ENCODE results near the gene DPYSL3. TPM values are rescaled to one million over a fixed set of nuclear protein-coding genes. Genes with fewer than 3 reads are reported as not detected.

Gene DPYSL3
- total RNA-seq, 1 donor from 2014 or later, result 414 TPM

DNA sequence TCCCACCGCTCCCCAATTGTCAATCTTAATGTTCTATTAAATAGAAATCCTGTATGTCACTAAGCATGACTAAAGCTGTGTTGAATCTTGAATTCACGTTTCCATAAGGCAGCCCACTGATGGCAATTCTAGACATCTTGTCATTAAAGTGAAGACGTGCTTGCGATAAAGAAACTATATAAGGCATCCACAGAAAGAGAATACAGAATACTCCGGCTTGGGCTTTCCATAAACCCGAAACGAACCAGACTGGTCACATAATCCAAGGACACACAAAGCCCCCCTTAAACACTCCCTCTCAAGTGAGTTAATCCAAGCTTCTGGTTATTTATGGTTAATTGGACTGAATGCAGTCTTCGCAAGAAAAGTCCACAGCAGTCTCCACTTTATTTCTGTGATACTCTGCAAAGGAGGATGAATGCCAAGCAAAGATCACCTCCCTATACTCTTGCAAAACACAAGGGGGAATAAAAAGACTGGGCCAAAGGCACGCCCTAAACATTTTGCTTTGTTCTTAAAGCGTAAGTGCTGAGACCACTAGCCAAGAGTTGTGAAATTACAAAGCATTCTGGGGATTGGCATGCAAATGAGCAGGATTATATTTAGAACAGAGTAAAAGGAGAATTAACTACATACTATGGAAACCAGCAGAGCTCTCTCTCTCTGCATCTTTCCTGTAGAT is 54.7 kb downstream of the DPYSL3 start:
- peak overlapping the region; percentile 97 for H3K4me3 Mint-ChIP-seq
- H3K4me1 ChIP-seq, result peaks cover 59% of the 10 kb centered on the region
- H2AFZ ChIP-seq (replicated peaks), result no peak overlapping the region
- no peak overlapping the region for H3K9ac ChIP-seq
- peaks cover 30% of the 10 kb centered on the region for H4K20me1 ChIP-seq (ENCODE audit: low read depth)
- H3K27me3 ChIP-seq, result no peaks in the 10 kb centered on the region
- peak overlapping the region; percentile 67 for H3K27ac Mint-ChIP-seq
- peaks cover 3% of the 10 kb centered on the region for H3K9me3 Mint-ChIP-seq
- H3K27ac ChIP-seq, result peak overlapping the region; percentile 95
- peaks cover 9% of the 10 kb centered on the region for H3K36me3 Mint-ChIP-seq
- TF ChIP-seq EZH2 (IDR thresholded peaks at IDR 0.05) (no peak), EZH2phosphoT487 (IDR thresholded peaks at IDR 0.05) (no peak)
- TF ChIP-seq, protein P1, sequence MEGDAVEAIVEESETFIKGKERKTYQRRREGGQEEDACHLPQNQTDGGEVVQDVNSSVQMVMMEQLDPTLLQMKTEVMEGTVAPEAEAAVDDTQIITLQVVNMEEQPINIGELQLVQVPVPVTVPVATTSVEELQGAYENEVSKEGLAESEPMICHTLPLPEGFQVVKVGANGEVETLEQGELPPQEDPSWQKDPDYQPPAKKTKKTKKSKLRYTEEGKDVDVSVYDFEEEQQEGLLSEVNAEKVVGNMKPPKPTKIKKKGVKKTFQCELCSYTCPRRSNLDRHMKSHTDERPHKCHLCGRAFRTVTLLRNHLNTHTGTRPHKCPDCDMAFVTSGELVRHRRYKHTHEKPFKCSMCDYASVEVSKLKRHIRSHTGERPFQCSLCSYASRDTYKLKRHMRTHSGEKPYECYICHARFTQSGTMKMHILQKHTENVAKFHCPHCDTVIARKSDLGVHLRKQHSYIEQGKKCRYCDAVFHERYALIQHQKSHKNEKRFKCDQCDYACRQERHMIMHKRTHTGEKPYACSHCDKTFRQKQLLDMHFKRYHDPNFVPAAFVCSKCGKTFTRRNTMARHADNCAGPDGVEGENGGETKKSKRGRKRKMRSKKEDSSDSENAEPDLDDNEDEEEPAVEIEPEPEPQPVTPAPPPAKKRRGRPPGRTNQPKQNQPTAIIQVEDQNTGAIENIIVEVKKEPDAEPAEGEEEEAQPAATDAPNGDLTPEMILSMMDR (IDR thresholded peaks at IDR 0.05), result no peak
- H3K4me3 ChIP-seq, result peak overlapping the region; percentile 97
- no peaks in the 10 kb centered on the region for H3K9me3 ChIP-seq (ENCODE audit: low read depth)
- peaks cover 51% of the 10 kb centered on the region for H3K4me1 Mint-ChIP-seq
- no peaks in the 10 kb centered on the region for H3K36me3 ChIP-seq
- H3K27me3 Mint-ChIP-seq (ENCODE audit: insufficient read depth, low read depth), result peaks cover 11% of the 10 kb centered on the region
- peak overlapping the region; percentile 89 for H3K4me2 ChIP-seq
- H3K79me2 ChIP-seq (ENCODE audit: low read depth), result peaks cover 99% of the 10 kb centered on the region
- DNase-seq (ENCODE audit: low spot score), result peak; percentile 61
- peaks cover 88% of the 10 kb centered on the region for H3F3A ChIP-seq (ENCODE audit: low read depth)

DNA sequence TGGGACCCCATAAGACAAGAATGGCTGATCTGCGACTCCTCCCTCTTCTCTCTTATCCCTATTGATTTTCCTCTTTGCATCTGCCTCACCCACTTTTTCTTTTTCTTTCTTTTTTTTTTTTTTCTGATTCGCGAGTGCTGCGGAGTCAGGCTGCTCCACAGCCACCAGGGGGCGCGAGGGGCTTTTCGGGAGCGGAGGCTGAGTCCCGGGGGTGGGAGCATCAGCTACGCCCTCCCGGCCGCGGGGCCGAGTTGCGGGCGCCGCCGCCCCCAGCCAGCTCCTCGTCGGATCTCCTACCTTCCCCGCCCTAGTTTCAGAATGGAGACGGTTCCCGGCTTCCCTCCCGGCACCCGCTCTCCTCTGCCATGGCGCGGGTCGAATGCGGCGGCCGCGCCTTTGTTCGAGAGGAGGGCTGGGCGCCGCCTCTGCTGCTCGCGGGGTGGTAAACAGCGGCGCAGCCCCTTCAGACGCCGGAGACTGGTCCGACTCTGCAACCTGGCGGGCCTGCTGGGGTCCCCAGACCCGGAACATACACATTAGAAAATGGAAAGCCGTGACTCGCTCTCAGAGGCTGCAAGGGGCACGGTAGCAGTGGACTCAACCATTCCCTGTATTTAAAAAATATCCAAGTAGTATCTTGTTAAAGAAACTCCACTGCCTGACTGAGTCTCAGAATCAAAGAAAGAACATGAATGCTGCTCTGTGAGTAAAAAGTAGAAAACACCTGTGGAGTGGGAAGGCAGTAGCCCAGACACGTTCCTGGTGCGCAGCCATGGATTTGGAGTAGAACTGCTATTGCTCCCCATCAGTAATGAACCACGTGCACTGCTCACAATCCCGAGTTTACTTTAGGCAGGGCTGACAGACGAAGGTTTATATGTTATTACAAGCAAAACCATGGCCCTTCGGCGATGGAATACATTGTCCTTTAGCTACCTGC is 55.7 kb downstream of the DPYSL3 start:
- Histone ChIP-seq H4K20me1 (ENCODE audit: low read depth) (peaks cover 40% of the 10 kb centered on the region), H3K79me2 (ENCODE audit: low read depth) (peaks cover 99% of the 10 kb centered on the region), H3K27me3 (no peaks in the 10 kb centered on the region), H3K27ac (peak overlapping the region; percentile 95), H3F3A (ENCODE audit: low read depth) (peaks cover 81% of the 10 kb centered on the region), H3K9me3 (ENCODE audit: low read depth) (no peaks in the 10 kb centered on the region), H3K9ac (peak overlapping the region; percentile 27), H2AFZ (replicated peaks) (peak overlapping the region; percentile 38), H3K36me3 (no peaks in the 10 kb centered on the region), H3K4me2 (peak overlapping the region; percentile 89), H3K4me3 (peak overlapping the region; percentile 97), H3K4me1 (peaks cover 62% of the 10 kb centered on the region)
- peak overlapping the region; percentile 97 for H3K4me3 Mint-ChIP-seq
- peaks cover 11% of the 10 kb centered on the region for H3K27me3 Mint-ChIP-seq (ENCODE audit: insufficient read depth, low read depth)
- peak overlapping the region; percentile 97 for H3K27ac Mint-ChIP-seq
- H3K36me3 Mint-ChIP-seq, result peaks cover 7% of the 10 kb centered on the region
- H3K9me3 Mint-ChIP-seq, result no peaks in the 10 kb centered on the region
- H3K4me1 Mint-ChIP-seq, result peaks cover 53% of the 10 kb centered on the region
- DNase-seq (ENCODE audit: low spot score), result peak; percentile 97
- TF ChIP-seq EZH2 (IDR thresholded peaks at IDR 0.05) (no peak), EZH2phosphoT487 (IDR thresholded peaks at IDR 0.05) (no peak)
- TF ChIP-seq, protein P1 (IDR thresholded peaks at IDR 0.05), result peak; percentile 98

DNA sequence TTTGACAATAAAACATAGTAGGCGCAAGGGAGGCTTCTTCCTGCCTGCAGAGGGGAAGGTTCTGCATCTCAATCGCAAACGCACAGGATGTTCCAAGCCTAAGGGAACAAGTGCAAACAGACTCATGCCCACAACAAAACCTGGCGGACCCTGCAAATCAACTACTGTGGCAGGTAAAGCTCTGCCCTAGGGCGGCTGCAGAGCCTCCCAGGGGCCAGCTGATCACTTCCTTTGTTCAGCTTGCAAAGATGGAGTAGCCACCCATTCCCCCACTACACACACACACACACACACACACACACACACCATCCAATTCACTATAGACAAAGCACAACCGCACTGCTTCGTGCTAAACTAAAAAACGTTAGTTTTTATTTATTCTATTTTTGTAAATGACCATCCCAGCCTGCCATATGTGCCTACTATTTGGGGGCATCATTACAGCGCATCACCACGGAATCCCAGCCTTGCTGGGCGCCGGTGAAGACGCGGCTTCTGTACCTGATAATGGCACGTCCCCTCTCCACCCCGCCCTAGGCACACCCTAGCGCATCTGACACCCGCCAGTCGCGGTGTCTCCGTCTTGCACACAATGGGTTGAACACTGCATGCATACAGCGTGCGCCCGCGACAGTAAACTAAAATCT is 57.6 kb downstream of the DPYSL3 start:
- Mint-ChIP-seq H3K9me3 (no peaks in the 10 kb centered on the region), H3K4me3 (peak overlapping the region; percentile 97), H3K27me3 (ENCODE audit: insufficient read depth, low read depth) (peaks cover 11% of the 10 kb centered on the region), H3K36me3 (peaks cover 3% of the 10 kb centered on the region), H3K27ac (peak overlapping the region; percentile 85), H3K4me1 (peaks cover 58% of the 10 kb centered on the region)
- peak overlapping the region; percentile 89 for H3K4me2 ChIP-seq
- DNase-seq (ENCODE audit: low spot score), result peak; percentile 64
- H3K9me3 ChIP-seq (ENCODE audit: low read depth), result no peaks in the 10 kb centered on the region
- peaks cover 73% of the 10 kb centered on the region for H3F3A ChIP-seq (ENCODE audit: low read depth)
- H3K9ac ChIP-seq, result no peak overlapping the region
- H4K20me1 ChIP-seq (ENCODE audit: low read depth), result peaks cover 58% of the 10 kb centered on the region
- no peaks in the 10 kb centered on the region for H3K36me3 ChIP-seq
- H2AFZ ChIP-seq (replicated peaks), result no peak overlapping the region
- no peaks in the 10 kb centered on the region for H3K27me3 ChIP-seq
- peaks cover 72% of the 10 kb centered on the region for H3K4me1 ChIP-seq
- H3K27ac ChIP-seq, result peak overlapping the region; percentile 4
- H3K79me2 ChIP-seq (ENCODE audit: low read depth), result peaks cover 99% of the 10 kb centered on the region
- H3K4me3 ChIP-seq, result peak overlapping the region; percentile 97
- TF ChIP-seq EZH2phosphoT487 (IDR thresholded peaks at IDR 0.05) (no peak), EZH2 (IDR thresholded peaks at IDR 0.05) (no peak)
- TF ChIP-seq, protein P1 (IDR thresholded peaks at IDR 0.05), result no peak

Data from neural progenitor cell (in vitro differentiated cells).